Tongue (tissue), 2 donors: ENCODE data around the gene RALGAPA2. TPM values are rescaled to one million over a fixed set of nuclear protein-coding genes. Genes with fewer than 3 reads are reported as not detected.

Source experiments
- DNase-seq: peaks from one replicate; pipeline ENCODE4 v3.0.0-alpha.2; 2015
- total RNA-seq: library from RNA; depleted of rRNA; stranded (reverse); fragments of >200 nt; gene quantifications from one replicate; pipeline ENCODE4 v1.2.3, GENCODE V29; 2014

Gene RALGAPA2
- total RNA-seq, 1 donor from 2014 or later, result 23.1 TPM

DNA sequence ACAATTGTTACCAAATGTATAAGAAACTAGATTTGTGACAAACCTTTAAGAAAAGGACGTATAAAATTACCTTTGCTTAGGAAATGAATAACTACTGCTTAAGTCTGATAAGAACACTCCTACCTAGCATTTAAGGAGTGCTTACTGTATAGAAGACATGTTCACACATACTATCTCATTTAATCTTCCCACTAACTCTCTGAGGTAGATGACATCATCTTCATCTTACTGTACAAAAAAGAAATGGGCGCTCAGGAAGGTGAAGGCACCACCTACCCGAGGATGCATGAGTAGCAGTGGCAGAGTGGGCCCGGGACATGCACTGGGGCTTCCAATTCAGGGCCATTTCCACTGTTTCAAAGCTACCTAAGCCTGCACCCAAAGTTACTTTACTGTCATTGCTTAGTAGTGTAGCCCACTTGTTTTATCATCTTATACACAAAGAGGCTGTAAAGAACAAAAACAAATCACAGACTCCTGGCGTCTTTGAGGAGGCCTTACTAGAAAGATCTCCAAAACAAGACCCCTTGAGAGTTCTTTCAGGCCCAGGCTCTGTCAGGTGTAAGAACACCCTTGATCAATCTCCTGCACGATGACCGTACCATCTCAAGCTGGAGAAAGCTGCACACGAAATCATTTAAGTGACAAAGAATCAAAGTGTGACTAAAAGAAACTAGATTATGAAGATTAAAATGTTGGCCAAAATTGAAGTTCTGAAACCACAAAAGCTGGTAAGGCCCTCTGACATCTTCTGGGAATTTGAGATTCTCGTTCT is 216.5 kb downstream of the RALGAPA2 start:
- no peak for DNase-seq

DNA sequence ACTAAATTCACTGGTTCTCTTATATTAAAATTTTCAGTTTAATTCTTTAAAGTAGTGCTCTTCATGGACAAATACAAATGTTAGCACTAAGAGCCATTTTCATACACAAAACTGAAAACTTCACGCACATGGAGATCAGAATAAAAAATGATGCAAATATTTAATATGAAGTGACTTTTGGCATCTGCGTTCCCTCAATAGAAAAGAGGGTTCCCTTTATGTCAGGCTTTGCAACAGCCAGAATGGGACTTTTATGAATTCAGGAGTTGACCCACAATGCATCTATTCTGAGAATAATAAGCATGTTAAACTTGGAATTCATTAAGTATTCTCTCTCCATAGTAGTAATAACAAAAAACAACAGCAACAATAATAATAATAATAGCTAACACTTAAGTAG is 218.7 kb downstream of the RALGAPA2 start:
- no peak for DNase-seq

DNA sequence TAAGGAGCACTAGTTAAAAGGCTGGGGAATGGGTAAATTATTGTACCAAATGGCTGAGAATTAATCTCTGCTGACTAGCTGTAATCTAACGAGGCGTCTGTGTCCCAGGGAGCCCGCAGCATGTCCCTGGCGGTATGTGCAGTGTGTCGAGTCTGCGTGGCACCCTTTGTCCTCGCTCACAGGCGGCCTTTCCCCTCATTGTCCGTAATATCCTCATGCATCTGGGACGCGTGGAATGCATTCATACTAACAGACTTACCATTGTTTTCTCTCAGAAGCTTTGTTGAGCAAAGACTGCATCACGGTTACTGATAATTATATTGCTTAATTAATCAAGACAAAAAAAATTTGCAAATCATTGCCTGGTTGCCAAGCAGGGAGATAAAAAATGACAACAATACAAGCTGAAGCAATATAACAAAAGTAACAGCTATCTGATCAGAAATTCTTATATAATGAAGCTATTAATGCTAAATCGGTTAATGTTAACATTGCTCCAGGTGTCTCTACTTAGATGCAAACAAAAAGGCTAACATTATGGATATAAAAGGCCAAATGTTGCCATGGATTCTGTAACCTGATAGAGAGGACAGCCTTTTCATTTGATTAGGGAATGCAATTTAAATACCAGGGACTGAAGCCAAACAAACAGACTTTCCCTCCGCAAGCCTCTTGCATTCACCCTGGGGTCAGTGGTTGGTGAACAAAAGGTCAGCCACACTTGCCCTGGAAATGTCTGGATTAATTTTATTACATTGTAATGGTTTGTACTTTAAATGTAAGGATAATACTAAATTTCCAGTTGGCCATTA is 219.7 kb downstream of the RALGAPA2 start:
- DNase-seq, result peak; percentile 35

DNA sequence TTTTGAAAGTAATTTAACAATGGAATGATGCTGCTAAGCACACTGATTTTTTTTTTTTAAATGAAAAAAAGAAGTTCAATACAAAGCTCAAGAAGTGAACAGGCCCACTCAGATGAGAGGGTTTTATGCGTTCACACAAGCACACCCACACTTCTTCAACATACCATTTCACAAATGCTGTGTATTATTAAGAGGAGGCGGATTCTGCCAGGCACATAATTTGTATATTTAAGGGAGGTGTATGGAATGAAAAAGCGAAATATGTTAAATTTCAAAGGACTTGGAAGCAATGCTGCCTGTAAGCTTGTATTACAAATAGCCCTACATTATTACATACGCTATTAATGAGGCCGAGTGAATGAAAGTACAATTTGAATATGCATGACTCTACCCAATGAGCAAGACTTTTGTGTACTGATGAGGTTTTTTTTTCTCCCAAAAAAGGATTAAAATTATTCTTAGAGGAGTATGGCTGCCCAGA is 220.6 kb downstream of the RALGAPA2 start:
- no peak for DNase-seq

DNA sequence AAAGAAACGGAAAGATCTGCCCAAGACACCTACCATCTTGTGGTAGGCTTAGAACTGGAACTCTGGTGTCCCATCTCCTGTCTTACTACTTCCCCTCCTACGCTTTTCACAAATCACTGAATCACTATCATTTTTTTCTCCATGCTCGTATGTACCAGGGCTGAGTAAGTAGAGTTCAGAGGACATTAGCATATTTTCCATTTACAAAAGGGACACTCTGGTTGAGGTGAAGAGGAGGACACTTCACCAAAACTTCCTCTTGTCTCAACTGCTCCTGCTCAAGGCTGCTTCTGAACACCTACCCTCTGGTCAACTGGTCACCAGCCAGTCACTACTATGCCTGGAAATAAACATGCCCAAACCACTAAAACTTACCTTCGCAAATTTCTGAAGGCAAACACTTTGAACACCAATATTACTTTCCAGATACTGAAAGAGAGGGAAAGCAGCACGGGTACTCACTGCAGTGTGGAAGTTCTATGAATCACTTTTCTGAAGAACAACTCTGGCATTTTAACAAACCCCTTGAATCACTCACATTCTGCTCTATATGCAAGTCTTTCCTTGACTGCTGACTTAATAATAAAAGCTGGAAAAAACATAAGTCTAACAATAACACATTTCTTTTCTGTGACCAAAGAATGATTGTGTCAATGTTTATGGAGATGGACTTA is 221.2 kb downstream of the RALGAPA2 start:
- no peak for DNase-seq

DNA sequence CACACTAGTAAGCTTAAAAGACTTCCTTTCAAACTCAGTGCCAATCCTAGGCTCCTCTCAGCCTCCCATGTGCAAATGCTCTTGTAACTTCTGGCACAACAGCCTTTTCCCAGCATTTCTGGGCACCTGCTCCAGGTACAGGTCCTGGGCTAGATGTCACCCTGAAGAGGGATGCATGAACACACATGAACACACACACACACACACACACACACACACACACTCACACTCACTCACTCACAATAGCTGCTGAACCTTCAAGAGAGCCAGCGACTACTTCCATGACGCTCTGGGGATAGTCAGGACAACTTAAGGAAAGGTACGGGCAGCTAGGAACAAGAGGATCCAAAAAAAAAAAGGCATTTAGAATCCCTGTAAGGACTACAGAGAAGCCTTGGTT is 221.8 kb downstream of the RALGAPA2 start:
- DNase-seq, result no peak

DNA sequence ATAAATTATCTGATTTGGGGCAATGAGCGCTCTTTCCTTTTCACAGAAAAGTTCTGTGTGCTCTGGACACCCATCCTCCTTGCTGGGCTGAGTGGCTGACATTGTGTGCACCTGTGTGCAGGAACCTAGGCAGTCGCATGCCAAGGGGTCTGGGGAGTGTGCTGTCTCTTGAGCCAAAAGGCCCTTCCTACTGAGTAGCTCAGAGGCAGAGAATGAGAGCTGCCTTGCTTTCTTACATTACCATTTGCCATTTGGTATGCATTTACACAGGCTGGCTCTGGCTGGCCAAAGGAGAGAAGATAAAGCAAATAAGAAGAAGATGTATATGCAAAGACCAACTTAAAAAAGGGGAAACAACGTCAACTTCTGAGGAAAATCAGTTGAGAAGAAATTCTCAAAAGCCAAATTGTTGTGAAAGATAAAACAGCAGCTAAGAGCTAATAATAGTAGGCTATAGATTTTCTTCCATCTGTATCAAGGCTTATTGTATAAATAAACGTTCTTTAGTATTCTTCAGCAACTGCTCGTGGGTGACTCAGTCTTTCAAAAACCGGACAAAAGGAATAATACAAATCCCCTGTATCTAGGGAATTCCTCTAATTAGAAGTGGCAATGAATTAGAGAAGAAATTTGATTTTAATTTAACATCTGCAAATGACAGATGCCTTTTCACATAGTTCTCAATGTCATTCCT is 222.6 kb downstream of the RALGAPA2 start:
- DNase-seq, result no peak

DNA sequence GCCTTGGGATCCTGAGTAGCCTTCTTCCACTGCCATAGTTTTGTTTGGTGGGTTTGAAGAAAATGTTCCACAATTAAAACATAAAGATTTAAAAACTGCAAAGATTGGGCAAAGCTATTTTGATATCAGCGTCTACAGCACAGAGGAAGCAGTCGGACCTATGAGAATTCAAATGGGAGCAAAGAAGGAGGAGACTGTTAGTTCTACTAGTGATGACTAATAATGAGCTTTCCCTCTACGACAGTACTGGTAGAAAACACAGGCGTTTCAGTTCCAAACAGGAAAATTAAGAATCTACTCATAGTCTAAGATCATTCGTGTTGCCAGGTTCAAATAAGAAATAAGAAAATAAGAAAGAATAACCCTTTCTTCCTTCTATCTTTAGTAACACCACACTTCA is 223.4 kb downstream of the RALGAPA2 start:
- DNase-seq, result no peak

DNA sequence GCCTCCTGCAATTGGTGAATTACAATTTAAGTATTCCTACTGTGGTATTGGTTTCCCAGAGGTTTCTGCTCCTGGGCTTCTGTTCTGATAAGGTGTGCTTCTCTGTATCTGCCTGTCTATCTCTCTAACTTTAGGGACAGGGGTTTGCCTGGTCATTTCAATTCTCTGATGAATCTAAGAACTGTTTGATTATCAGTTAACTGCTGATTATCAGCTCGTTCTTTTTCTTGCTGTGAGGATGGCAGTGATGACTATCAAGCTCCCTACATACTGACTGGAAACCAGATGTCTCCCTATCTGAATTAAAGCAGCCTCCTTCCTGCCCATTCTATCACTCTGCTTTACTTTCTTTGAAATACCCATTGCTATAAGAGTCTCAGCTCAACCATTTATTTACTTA is 224.1 kb downstream of the RALGAPA2 start:
- DNase-seq, result no peak

DNA sequence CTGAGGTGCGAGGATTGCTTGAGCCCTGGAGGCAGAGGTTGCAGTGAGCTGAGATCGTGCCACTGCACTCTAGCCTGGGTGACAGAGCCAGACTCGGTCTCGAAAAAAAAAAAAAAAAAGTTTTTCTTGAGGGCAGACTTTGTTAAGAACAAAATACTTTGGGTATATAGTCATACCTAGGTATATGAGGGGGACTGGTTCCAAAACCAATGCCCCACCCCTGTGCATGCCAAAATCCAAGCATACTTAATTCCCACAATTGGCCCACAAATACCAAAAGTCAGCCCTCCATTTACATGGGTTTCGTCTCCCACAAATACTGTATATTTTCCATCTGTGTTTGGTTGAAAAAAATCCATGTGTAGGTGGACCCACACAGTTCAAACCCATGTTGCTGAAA is 224.6 kb downstream of the RALGAPA2 start:
- DNase-seq, result no peak

DNA sequence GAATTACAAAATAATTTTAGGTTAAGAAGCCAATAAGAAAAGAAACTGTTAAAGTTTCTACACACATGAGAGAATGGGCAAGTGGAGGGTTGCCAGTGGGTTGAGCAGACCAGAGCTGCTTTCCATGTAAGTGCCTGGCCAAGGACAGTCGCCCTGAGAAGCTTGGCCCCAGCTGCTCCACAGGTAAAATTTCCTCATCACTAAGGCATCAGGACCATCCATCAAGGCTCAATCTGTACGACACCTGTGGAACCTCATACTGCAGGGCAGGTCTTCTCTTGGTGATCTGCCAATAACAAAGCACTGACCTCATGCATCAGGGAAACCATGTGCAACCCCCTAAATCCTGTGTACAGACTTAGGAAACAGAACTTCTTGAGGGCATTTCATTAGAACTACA is 229.1 kb downstream of the RALGAPA2 start:
- no peak for DNase-seq

DNA sequence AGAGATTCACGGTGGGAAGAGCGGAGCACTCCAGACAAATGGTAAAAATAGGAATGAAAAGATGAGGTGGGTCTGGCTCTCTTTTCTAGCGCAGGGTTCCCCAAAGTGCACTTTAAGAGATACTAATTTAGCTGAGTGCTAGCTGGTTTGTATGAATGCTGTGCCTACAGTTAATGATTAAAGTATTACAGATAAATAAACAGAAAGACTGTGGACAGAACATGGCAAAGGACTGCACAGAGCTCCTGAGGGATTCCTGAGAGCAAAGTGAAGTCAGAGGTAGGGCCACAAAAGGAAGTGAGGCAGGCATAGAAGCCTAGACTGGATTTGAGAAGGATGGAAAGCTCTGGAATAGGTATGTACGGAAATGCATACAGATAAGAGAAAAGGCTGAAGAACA is 230.0 kb downstream of the RALGAPA2 start:
- no peak for DNase-seq

DNA sequence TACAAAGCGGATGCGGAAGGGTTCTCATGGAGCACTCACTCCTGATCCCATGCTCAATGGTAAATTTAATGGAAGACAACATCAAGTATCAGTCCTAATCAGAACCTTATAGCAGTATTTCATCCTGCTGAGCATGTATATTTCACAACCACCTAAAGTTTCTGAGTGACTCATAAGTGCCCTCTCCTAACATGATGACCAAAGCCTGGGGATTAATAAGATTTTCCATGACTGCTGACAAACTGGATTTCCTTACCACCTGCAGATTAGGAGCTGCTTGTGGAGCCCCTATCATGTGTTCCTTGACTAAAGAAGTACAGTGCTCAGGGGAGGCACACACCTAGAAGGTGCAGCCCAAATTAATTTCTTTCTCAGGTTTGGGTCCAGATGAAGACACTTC is 231.8 kb downstream of the RALGAPA2 start:
- DNase-seq, result no peak

DNA sequence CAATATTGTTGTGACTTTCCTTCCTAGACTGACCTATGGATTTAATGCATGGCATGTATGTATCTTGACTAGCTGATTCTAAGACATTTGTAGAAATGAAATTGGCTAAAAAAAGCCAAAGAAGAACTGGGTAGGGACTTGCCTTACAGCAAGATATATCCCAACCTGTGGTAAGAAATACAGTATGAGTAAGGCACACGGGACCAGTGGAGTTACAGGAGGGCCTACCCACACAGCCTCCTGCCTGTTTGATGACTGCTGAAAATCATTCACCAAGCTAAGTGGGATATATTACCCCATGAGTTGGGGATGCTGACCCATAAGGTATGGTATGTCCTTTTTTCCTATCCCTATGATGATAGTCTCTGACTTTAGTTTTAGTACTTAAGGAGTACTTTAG is 232.3 kb downstream of the RALGAPA2 start:
- no peak for DNase-seq

DNA sequence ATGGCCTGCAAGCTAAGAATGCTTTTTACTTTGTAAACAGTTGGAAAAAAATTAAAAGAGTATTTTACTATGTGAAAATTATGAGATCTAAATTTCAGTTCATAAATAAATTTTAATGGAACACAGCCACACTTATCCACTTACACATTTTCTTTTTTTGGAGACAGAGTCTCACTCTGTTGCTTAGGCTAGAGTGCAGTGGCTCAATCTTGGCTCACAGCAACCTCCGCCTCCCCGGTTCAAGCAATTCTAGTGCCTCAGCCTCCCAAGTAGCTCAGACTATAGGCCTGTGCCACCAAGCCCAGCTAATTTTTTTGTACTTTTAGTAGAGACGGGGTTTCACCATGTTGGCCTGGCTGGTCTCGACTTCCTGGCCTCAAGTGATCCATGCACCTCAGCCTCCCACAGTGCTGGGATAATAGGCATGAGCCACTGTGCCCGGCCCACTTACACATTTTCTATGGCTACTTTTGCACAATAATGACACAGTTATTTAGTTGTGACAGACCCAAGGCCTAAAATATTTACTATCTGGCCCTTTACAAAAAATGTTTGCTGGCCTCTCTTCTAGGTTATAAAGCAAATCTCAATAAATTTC is 234.9 kb downstream of the RALGAPA2 start:
- DNase-seq, result no peak

DNA sequence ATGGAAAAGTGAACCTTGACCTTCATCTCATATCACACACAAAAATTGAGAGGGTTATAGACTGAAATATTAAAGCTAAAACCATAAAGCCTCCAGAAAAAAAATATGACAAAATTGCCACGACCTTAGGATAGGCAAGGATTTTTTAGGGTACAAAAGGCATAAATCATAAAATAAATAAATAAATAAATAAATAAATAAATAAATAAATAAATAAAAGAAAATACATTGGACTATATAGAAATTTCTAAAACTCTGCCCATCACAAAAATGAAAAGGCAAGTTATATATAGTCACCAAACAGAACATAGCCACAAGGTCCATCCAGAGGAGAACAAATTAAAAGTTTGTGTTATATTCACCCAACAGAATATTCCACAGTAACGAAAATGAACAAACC is 235.9 kb downstream of the RALGAPA2 start:
- DNase-seq, result no peak

DNA sequence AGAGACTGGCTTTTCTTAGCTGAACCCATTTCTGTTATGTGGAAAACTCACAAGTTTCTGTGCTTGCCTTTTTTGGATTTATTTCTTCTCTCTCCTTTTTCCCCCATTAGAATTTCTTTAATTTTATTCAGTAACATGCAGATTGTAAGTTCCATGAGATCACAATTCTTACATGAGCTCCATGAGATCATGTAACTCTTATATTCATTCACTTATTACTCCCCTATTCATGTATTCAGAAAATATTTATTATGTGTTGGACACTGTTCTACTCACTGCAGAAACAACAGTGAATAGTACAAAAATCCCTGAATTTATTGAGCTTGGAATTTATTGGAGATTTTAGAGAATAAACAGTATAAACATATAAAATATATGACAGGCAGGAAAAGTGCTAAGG is 238.8 kb downstream of the RALGAPA2 start:
- no peak for DNase-seq

DNA sequence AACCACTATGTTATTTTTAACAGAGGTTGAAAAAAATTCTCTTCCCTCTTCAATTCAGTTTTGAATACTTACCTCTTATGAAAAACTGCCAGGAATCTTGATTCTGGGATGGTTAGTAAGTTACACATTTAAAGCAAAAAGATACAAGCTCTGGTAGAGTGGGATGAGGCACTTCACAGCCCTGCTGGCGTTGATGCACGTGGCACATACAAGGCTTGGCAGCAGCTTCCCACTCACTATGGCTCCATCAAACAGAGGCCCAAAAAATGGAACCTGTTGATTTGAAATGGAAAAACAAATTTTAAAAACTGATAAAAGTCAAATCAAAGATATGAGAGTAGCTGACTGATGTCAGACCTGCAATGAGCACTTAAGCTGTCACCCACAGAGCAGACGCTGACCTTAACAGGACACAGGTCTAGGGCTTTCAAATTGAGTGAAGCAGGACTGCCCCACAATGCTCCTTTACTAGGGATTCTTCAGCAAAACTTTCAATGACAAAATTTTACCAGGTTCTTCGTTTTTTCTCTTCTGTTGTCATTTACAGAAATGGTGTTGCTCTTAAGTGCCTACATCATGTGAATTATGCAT is 239.7 kb downstream of the RALGAPA2 start:
- no peak for DNase-seq

DNA sequence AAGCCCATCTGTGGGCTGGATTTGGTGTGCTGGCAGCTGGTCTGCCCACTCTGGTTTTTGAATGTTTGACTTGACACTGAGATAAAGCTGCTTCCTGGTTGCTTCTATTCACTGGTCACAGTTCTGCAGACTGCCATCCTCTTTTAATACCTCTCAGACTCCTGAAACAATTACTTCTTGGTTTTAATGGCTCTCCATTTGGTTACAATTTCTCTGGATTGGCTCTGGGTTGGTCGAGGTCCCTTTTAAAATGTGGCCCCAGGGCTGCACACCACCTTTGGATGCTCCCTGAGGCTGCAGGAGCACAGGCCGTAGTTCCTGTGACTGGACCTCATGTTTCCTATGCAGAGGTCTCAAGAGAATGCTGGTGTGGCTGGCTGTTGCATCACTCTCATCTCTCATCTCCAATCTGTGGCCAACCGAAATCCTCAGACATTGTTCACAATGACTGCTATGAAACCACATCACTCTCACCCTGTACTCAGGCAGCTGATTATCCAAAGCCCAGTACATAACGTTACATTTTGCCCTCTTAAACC is 246.0 kb downstream of the RALGAPA2 start:
- DNase-seq, result peak; percentile 31

DNA sequence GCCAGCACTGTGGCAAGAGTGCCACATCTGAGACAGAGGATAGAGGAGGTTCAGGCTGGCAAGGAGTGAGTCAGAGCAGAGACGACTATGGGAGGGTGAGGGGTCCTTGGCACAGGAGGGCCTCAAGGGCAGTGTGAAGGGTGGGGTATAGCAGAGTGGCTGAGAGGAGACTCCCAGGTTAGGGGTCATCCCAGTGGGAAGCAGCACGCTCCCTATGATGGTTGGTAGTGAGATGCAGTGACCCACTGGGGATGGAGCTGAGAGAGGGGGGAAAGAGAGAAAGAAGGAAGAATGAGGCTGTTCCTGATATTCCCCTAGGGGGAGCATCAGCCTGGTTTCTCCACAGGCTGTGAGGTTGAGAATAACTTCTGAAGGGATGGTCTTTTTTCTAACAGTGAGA is 247.2 kb downstream of the RALGAPA2 start:
- DNase-seq, result no peak

DNA sequence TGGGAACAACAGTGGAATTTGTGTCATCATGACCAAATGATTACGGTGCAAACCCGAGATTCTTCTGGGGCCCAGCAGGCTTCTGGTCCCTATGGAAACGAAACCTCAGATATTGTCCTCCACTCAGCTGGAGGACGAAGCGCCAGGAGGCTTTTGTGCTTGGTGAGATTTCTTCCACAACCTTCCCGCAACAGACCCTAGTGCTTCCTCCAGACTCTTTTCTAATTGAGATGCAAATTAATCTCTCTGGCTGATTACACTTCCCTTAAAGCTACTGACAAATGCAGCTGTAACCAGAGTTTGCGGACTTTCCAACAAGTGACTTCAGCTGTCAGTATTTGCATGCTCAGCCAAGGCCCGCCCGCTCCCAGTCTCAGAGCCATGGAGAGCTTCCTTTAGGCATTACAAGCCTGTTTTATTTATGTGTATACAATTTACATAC is 248.5 kb downstream of the RALGAPA2 start:
- DNase-seq, result peak; percentile 80
